SU-DHL-6 (cell line): ENCODE data around the gene INPP5A.

Experiments used
- CTCF ChIP-seq: fragments of 200-600 bp; sonication (generic); IDR thresholded peaks from one replicate; pipeline ENCODE4 v1.5.1; 2017; ENCODE audit warnings: antibody characterized with exemption, mild to moderate bottlenecking, low read length, moderate library complexity; ENCODE audit not compliant: insufficient read depth, poor library complexity, severe bottlenecking
- EZH2phosphoT487 ChIP-seq: fragments of 200-600 bp; sonication (generic), shearing (Covaris generic); conservative IDR thresholded peaks from 2 replicates; pipeline ENCODE4 v1.6.1; 2018; ENCODE audit warnings: mild to moderate bottlenecking, antibody characterized with exemption, low read length, moderate library complexity, mixed read lengths

- TF ChIP-seq EZH2phosphoT487 (no peak), CTCF (no peak)
Measured at GRCh38 chr10:132590094-132590751, 52.6 kb downstream of the INPP5A start.
